ENCODE data around the gene PPEF1. TPM values are rescaled to one million over a fixed set of nuclear protein-coding genes. Genes with fewer than 3 reads are reported as not detected.

Gene PPEF1
- total RNA-seq, 1 donor from 2014 or later = 1.0 TPM

DNA sequence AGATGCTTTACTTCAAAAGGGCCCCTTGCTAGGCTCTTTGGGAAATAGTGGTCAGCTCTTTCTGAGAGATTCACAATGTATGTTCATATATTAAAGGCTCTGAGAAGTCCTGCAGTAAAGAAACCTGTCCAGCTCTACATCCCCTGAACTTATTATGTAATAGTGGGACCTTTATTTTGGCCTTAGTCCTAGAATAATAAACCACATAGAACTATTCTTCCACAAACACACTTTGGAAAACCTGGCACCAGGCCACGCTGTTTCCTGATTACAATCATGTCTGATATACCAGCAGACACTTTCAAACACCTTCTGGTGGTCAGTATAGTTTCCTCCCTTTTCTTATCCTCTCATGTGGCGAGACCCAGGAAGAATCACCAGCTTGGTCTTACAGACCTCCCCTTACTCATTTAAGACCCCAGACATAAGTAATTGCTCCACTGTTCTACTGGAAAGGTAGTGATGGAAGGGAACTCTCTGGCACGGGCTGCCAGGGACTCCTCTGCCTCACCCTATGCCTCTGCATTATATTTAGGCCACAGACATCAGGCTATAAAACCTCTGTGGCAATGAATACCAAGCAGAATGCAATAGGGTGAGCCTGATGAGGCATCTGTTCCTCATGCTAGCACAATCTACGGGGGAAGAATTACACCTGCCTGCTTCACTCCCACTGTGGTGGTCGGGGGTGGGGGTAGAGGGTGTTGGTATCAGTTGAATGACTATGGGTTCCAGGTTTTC is 5.7 kb upstream of the PPEF1 start:
- no peaks in the 10 kb centered on the region for H3K4me1 ChIP-seq (ENCODE audit: control insufficient read depth in 3 of 3, insufficient read depth in 3 of 3, low read length in 3 of 3)
- H3K4me3 ChIP-seq (ENCODE audit: low read length in 3 of 3) = no peak overlapping the region
- no peak overlapping the region for H3K9ac ChIP-seq (ENCODE audit: low read depth in 1 of 3, low read length in 3 of 3)
- H3K27ac ChIP-seq (ENCODE audit: low read depth, low read length) = no peak overlapping the region
- H3K9me3 ChIP-seq (ENCODE audit: control insufficient read depth in 3 of 3, low read length in 3 of 3) = no peaks in the 10 kb centered on the region
- peaks cover 0 to 4% (median 0%) of the 10 kb centered on the region in 3 donors for H3K27me3 ChIP-seq (ENCODE audit: control insufficient read depth in 3 of 3, insufficient read depth in 3 of 3, low read length in 3 of 3)
- H3K36me3 ChIP-seq (ENCODE audit: control insufficient read depth in 3 of 3, insufficient read depth in 3 of 3, low read length in 3 of 3) = no peaks in the 10 kb centered on the region

DNA sequence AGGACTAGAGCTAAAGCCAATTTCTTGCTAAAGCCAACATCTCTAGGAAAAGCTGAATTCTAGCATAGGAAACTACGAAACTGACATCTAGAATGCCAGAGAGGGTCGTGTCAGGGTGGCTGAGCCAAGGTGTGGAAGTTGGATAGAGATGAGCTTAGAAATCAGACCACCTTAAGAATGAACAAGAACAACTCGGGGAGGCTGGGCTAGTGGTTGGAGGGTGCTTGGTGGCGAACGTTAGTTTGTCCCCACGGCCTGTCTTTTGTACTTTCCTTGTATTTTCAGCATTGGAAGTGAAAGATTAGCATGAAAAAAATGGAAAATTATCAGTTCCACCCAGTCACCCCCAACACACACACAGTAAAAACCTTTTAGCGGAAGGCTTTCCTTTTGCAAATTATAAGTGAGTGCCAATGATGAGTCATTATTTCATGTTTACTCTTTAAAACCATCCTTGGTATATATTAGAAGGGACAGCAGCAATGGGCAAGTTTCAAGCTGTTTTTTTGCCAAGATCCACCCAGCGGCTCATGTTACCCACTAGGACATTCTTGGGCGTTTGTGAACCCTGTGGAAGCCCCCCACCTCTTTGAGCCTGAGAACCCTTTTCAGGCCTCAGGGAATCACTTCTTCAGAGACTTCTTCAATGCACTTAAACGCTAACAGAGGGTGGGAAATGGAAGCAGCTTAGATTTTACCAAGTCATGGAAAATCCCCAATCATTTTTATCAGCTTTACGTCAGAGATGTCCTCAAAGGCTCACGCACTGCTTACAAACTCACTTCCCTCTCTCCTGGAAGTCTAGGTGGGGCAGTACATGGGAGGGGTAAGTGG is 4.9 kb upstream of the PPEF1 start:
- Histone ChIP-seq H3K27ac (ENCODE audit: low read depth, low read length) (no peak overlapping the region), H3K27me3 (ENCODE audit: control insufficient read depth in 3 of 3, insufficient read depth in 3 of 3, low read length in 3 of 3) (peaks cover 0 to 4% (median 0%) of the 10 kb centered on the region in 3 donors)

DNA sequence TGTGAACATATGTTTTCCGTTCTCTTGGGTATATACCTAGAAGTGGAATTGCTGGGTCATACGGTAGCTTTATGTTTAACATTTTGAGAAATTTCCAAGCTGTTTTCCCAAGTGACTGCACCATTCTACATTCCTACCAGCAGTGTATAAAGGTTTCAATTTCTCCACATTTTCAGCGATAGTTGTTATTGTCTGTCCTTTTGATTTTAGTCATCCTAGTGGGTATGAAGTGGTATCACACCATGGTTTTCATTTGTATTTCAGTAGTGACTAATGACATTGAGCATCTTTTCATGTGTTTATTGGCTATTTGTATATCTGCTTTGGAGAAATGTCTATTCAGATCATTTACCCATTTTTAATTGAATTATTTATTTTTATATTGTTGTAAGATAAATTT is 2.4 kb downstream of the PPEF1 start:
- Histone ChIP-seq H3K4me1 (ENCODE audit: control insufficient read depth in 3 of 3, insufficient read depth in 3 of 3, low read length in 3 of 3) (no peaks in the 10 kb centered on the region), H3K9ac (ENCODE audit: low read depth in 1 of 3, low read length in 3 of 3) (no peak overlapping the region), H3K4me3 (ENCODE audit: low read length in 3 of 3) (no peak overlapping the region), H3K27ac (ENCODE audit: low read depth, low read length) (no peak overlapping the region), H3K27me3 (ENCODE audit: control insufficient read depth in 3 of 3, insufficient read depth in 3 of 3, low read length in 3 of 3) (no peaks in the 10 kb centered on the region), H3K9me3 (ENCODE audit: control insufficient read depth in 3 of 3, low read length in 3 of 3) (no peaks in the 10 kb centered on the region), H3K36me3 (ENCODE audit: control insufficient read depth in 3 of 3, insufficient read depth in 3 of 3, low read length in 3 of 3) (no peaks in the 10 kb centered on the region)

More for the DNA sequence above, 4.9 kb upstream of the PPEF1 start:
- Histone ChIP-seq H3K36me3 (ENCODE audit: control insufficient read depth in 3 of 3, insufficient read depth in 3 of 3, low read length in 3 of 3) (no peaks in the 10 kb centered on the region), H3K9ac (ENCODE audit: low read depth in 1 of 3, low read length in 3 of 3) (no peak overlapping the region), H3K4me3 (ENCODE audit: low read length in 3 of 3) (no peak overlapping the region), H3K4me1 (ENCODE audit: control insufficient read depth in 3 of 3, insufficient read depth in 3 of 3, low read length in 3 of 3) (no peaks in the 10 kb centered on the region), H3K9me3 (ENCODE audit: control insufficient read depth in 3 of 3, low read length in 3 of 3) (no peaks in the 10 kb centered on the region)

DNA sequence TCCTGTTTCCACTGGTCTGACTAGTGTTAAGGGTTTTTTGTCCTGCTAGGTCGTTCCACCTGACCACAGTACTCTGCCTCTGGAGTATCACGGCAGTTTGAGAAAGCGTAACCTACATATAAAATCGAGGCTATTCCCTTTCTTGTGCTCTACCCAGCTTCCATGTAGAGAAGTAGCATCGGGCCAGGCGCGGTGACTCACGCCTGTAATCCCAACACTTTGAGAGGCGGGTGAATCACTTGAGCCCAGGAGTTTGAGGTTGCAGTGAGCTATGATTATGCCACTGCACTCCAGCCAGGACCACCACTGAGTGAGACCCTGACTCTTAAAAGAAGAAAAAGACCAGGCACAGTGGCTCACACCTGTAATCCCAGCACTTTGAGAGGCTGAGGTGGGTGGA is 7.5 kb downstream of the PPEF1 start:
- no peak overlapping the region for H3K27ac ChIP-seq (ENCODE audit: low read depth, low read length)
- H3K4me3 ChIP-seq (ENCODE audit: low read length in 3 of 3) = no peak overlapping the region
- H3K4me1 ChIP-seq (ENCODE audit: control insufficient read depth in 3 of 3, insufficient read depth in 3 of 3, low read length in 3 of 3) = no peaks in the 10 kb centered on the region
- H3K9me3 ChIP-seq (ENCODE audit: control insufficient read depth in 3 of 3, low read length in 3 of 3) = no peaks in the 10 kb centered on the region
- H3K9ac ChIP-seq (ENCODE audit: low read depth in 1 of 3, low read length in 3 of 3) = no peak overlapping the region
- H3K27me3 ChIP-seq (ENCODE audit: control insufficient read depth in 3 of 3, insufficient read depth in 3 of 3, low read length in 3 of 3) = no peaks in the 10 kb centered on the region
- no peaks in the 10 kb centered on the region for H3K36me3 ChIP-seq (ENCODE audit: control insufficient read depth in 3 of 3, insufficient read depth in 3 of 3, low read length in 3 of 3)

DNA sequence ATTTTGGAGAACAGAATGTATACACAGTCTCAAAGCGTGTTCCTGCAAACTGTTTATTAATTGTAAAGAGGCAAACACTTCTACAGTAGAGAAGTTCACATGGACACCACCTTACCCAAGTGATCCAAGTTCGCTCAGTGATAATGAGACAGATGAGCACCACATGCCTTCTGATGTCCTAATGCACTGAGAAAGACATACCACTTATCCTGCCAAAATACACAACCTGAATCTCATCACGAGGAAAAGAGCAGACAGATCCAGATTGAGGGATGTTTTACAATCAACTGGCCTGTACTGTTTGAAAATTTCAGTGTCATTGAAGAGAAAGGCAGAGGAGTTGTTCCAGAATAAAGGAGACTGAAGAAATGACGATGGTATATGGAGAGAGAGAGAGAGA is 12.4 kb downstream of the PPEF1 start:
- Histone ChIP-seq H3K4me1 (ENCODE audit: control insufficient read depth in 3 of 3, insufficient read depth in 3 of 3, low read length in 3 of 3) (peaks cover 0 to 5% (median 0%) of the 10 kb centered on the region in 3 donors), H3K36me3 (ENCODE audit: control insufficient read depth in 3 of 3, insufficient read depth in 3 of 3, low read length in 3 of 3) (no peaks in the 10 kb centered on the region), H3K27me3 (ENCODE audit: control insufficient read depth in 3 of 3, insufficient read depth in 3 of 3, low read length in 3 of 3) (no peaks in the 10 kb centered on the region), H3K9ac (ENCODE audit: low read depth in 1 of 3, low read length in 3 of 3) (no peak overlapping the region), H3K4me3 (ENCODE audit: low read length in 3 of 3) (no peak overlapping the region), H3K9me3 (ENCODE audit: control insufficient read depth in 3 of 3, low read length in 3 of 3) (no peaks in the 10 kb centered on the region), H3K27ac (ENCODE audit: low read depth, low read length) (no peak overlapping the region)

DNA sequence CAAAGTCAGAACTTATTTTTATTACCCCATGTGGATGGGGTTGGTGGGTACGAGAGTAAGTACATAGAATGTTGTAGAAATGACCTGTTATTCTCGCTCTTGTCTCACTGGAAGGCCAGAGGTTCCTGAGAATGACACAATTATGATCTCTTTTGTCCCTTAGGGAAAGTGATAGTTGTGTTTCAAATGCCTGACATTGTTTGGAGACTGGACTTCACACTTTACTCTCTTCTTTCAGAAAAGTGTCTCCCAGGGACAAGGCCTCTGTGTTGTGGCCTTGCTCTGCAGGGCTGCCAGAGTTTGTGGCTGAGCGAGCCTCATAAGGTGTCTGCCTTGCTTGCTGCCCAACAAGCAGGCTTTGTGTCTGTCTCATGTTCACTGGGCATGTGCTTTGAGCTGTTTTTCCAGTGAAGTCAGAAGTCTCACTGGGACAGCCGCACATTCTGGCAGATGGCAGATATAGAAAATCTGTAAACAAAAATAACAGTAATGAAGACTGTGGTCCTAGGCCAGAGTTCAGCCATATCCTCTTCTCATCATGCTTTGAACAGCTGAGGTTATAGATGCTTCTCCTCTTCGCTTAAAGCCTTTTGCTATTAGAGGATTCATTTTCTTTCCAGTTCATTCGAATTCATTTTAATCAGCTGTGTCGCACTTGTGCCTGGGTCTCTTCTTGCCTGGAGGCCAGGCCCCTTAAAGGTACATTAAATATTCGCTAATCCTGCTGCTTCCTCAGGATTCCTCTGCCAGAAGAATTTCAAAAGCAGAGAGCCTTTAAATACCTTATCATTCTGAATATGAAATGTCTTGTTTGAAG is 14.4 kb downstream of the PPEF1 start:
- H3K36me3 ChIP-seq (ENCODE audit: control insufficient read depth in 3 of 3, insufficient read depth in 3 of 3, low read length in 3 of 3) = no peaks in the 10 kb centered on the region
- H3K4me1 ChIP-seq (ENCODE audit: control insufficient read depth in 3 of 3, insufficient read depth in 3 of 3, low read length in 3 of 3) = peaks cover 0 to 5% (median 0%) of the 10 kb centered on the region in 3 donors
- H3K9ac ChIP-seq (ENCODE audit: low read depth in 1 of 3, low read length in 3 of 3) = peak overlapping the region in 2 of 3 donors; percentile 33 to 35
- H3K27me3 ChIP-seq (ENCODE audit: control insufficient read depth in 3 of 3, insufficient read depth in 3 of 3, low read length in 3 of 3) = no peaks in the 10 kb centered on the region
- H3K4me3 ChIP-seq (ENCODE audit: low read length in 3 of 3) = no peak overlapping the region
- no peaks in the 10 kb centered on the region for H3K9me3 ChIP-seq (ENCODE audit: control insufficient read depth in 3 of 3, low read length in 3 of 3)
- peak overlapping the region; percentile 69 for H3K27ac ChIP-seq (ENCODE audit: low read depth, low read length)

DNA sequence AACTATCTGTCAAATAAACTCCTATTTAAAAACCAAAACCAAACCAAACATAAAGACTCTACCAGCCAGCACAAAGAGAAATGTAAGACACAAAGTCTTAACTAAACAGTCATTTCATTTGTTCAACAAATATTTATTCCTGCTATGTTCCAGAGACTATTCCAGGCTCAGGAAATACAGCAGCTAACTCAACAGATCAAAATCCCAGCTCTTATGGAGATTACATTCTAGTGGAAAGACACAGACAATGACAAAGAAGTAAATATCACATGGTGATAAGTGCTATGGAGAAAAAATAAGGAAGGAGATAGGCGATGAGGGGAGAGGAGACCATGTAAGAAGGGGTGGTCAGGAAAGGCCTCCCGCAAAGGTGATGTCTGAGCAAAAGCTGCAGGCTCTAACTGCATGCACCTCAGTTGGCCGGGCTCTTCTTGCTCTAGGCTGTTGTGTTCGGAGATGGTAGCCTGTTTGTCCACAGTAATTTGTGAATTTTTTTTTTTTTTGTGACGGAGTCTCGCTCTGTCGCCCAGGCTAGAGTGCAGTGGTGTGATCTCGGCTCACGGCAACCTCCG is 15.1 kb downstream of the PPEF1 start:
- H3K4me1 ChIP-seq (ENCODE audit: control insufficient read depth in 3 of 3, insufficient read depth in 3 of 3, low read length in 3 of 3) = peaks cover 0 to 5% (median 0%) of the 10 kb centered on the region in 3 donors
- H3K9ac ChIP-seq (ENCODE audit: low read depth in 1 of 3, low read length in 3 of 3) = peak overlapping the region in 1 of 3 donors; percentile 35
- no peaks in the 10 kb centered on the region for H3K27me3 ChIP-seq (ENCODE audit: control insufficient read depth in 3 of 3, insufficient read depth in 3 of 3, low read length in 3 of 3)
- H3K27ac ChIP-seq (ENCODE audit: low read depth, low read length) = peak overlapping the region; percentile 69
- H3K4me3 ChIP-seq (ENCODE audit: low read length in 3 of 3) = no peak overlapping the region
- no peaks in the 10 kb centered on the region for H3K36me3 ChIP-seq (ENCODE audit: control insufficient read depth in 3 of 3, insufficient read depth in 3 of 3, low read length in 3 of 3)
- no peaks in the 10 kb centered on the region for H3K9me3 ChIP-seq (ENCODE audit: control insufficient read depth in 3 of 3, low read length in 3 of 3)

DNA sequence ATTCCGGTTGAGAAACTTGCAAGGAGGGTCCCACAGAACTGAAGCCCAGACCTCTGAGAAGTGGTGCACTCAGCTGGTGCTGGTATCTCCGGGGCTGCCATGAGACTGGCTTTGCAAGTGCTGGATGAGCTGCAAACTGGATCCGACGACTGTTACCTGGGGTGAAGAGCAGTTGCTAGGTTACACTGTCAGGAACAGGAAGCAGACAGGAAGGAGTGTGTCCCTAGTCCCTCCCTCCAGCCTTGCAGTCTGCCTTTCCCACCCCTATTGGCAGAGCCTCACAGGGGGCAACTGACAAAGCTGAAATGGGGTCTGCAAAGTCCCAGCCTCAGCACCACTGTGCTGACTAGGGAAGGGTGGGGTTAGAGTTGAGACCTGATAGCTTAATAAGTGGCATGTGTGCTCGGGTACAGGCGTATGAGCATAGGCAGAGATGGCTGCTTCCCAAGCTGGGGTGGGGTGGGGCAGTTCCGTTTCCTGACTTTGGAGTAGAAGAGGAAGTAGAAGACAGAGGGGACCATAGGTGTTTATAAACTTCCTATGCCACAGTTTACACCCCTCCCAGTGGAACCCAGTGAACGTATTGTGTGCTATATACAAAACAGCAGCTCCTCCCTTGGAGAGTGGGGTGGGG is 18.0 kb downstream of the PPEF1 start:
- Histone ChIP-seq H3K4me3 (ENCODE audit: low read length in 3 of 3) (no peak overlapping the region), H3K36me3 (ENCODE audit: control insufficient read depth in 3 of 3, insufficient read depth in 3 of 3, low read length in 3 of 3) (no peaks in the 10 kb centered on the region), H3K4me1 (ENCODE audit: control insufficient read depth in 3 of 3, insufficient read depth in 3 of 3, low read length in 3 of 3) (peaks cover 0 to 5% (median 0%) of the 10 kb centered on the region in 3 donors), H3K9ac (ENCODE audit: low read depth in 1 of 3, low read length in 3 of 3) (no peak overlapping the region), H3K9me3 (ENCODE audit: control insufficient read depth in 3 of 3, low read length in 3 of 3) (no peaks in the 10 kb centered on the region), H3K27me3 (ENCODE audit: control insufficient read depth in 3 of 3, insufficient read depth in 3 of 3, low read length in 3 of 3) (no peaks in the 10 kb centered on the region), H3K27ac (ENCODE audit: low read depth, low read length) (no peak overlapping the region)

DNA sequence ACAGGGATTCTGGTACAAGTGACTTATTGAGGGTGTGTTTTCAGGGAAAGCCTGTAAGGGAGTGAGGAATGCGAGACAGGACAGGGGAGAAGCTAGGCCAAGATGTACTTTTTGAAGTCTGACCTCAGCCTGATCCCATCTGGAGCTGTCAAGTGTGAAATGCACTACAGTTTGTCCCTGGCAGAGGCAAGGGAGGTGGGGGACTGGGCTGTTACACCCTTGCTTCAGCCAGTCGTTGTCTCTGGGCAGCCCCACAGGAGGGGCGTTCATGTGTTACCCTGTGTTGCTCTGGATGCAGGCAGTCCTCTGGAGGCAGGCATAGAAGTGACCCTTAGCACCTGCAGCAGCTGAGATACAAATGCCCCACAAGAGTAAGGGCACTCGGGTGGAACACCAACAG is 25.8 kb downstream of the PPEF1 start:
- Histone ChIP-seq H3K36me3 (ENCODE audit: control insufficient read depth in 3 of 3, insufficient read depth in 3 of 3, low read length in 3 of 3) (no peaks in the 10 kb centered on the region), H3K4me1 (ENCODE audit: control insufficient read depth in 3 of 3, insufficient read depth in 3 of 3, low read length in 3 of 3) (no peaks in the 10 kb centered on the region), H3K4me3 (ENCODE audit: low read length in 3 of 3) (no peak overlapping the region), H3K27me3 (ENCODE audit: control insufficient read depth in 3 of 3, insufficient read depth in 3 of 3, low read length in 3 of 3) (no peaks in the 10 kb centered on the region), H3K27ac (ENCODE audit: low read depth, low read length) (no peak overlapping the region), H3K9ac (ENCODE audit: low read depth in 1 of 3, low read length in 3 of 3) (no peak overlapping the region), H3K9me3 (ENCODE audit: control insufficient read depth in 3 of 3, low read length in 3 of 3) (no peaks in the 10 kb centered on the region)
